HUES48 (cell line): ENCODE measurements around the gene GPR39.
"Not testable (repeated sequence)": the region's sequence is repeated elsewhere in the genome, so short reads cannot be mapped to it uniquely, and the experiment has no call there.

Experiments
- H3K27ac ChIP-seq: one replicate; pipeline ENCODE4 v1.7.0; 2013; ENCODE audit warnings: low read depth, low read length, inconsistent platforms
- H3K27me3 ChIP-seq: 2 replicates; pipeline ENCODE4 v1.6.1; 2013; ENCODE audit warnings: mild to moderate bottlenecking, low read length; ENCODE audit not compliant: control insufficient read depth, insufficient read depth
- H3K36me3 ChIP-seq: 2 replicates; pipeline ENCODE4 v1.6.1; 2013; ENCODE audit warnings: low read length; ENCODE audit not compliant: control insufficient read depth, insufficient read depth
- H3K4me1 ChIP-seq: 2 replicates; pipeline ENCODE4 v1.6.1; 2013; ENCODE audit warnings: mild to moderate bottlenecking, low read length; ENCODE audit not compliant: control insufficient read depth, insufficient read depth
- H3K4me3 ChIP-seq: 2 replicates; pipeline ENCODE4 v1.5.1; 2013; ENCODE audit warnings: mild to moderate bottlenecking, low read depth, low read length
- H3K9ac ChIP-seq: 2 replicates; pipeline ENCODE4 v1.6.1; 2013; ENCODE audit warnings: mild to moderate bottlenecking, low read depth, low read length, moderate library complexity
- H3K9me3 ChIP-seq: 2 replicates; pipeline ENCODE4 v1.6.1; 2013; ENCODE audit warnings: low read length; ENCODE audit not compliant: control insufficient read depth, insufficient read depth

The GPR39 gene

DNA sequence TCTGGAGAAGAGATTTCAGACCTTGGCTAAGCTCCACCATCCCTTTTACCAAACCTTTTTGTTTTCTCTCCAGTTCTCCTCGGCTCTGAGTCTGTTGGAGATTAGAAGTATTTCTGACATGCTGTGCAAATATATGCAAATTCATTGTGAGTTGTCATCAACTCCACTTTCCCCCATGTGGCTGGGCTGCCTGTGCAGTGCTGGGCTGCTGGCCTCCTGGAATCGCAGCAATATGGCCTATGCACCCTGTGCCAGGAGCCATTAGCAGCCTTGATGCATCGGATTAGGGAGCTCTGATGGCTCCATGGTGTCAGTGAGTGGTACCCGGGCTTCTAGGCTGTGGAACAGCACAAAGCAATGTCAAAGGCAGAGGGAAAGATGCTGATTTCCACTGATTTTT is 80.0 kb downstream of the GPR39 start:
- no peaks in the 10 kb centered on the region for H3K9me3 ChIP-seq
- no peak overlapping the region for H3K9ac ChIP-seq
- H3K36me3 ChIP-seq, result no peaks in the 10 kb centered on the region
- H3K4me3 ChIP-seq, result no peak overlapping the region
- peaks cover 4% of the 10 kb centered on the region; the same call in 1 of the 2 replicates for H3K4me1 ChIP-seq
- no peak overlapping the region for H3K27ac ChIP-seq
- H3K27me3 ChIP-seq, result no peaks in the 10 kb centered on the region

DNA sequence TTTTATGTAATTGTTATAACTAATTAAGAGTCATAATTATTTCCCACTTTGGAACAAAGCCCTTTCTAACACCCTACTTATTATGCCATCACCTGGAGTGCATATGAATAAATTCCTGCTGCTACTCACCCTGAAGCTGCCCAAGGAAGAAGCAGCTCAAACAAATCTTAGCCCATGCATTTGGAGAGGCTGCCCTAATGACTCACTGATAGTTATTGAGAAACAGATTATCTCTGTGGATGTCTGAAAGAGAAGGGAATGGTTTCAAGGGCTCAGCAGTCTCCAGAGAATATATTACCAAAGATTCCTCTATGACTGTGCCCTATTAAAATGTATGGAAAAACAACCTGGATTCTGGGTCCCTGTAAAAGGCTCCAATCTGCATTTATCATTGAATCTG is 81.0 kb downstream of the GPR39 start:
- Histone ChIP-seq H3K4me1 (peaks cover 4% of the 10 kb centered on the region; the same call in 1 of the 2 replicates), H3K4me3 (no peak overlapping the region), H3K27me3 (no peaks in the 10 kb centered on the region), H3K27ac (peak overlapping the region; percentile 28), H3K9ac (no peak overlapping the region), H3K9me3 (no peaks in the 10 kb centered on the region; the same call in 1 of the 2 replicates), H3K36me3 (no peaks in the 10 kb centered on the region)

DNA sequence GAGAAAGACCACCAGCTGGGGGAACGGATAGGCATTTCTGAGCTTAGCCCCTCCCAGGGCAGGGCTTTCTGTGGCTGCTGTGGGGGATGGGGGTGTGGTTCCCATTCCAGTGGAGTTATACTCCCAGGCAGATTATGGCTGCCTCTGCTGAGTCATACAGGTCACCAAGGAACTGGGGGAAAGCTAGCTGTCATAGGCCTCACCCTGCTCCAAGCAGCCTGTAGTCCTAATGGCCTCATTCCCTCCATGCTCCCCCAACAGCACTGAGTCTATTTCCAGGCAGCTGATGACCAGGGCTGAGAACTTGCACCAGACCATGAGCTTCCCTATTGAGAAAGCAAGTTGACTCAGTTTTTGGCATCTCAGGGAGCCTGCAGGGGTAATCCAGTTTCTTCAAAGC is 87.1 kb downstream of the GPR39 start:
- Histone ChIP-seq H3K27ac (no peak overlapping the region), H3K9me3 (peaks cover 13% of the 10 kb centered on the region), H3K4me1 (no peaks in the 10 kb centered on the region)

DNA sequence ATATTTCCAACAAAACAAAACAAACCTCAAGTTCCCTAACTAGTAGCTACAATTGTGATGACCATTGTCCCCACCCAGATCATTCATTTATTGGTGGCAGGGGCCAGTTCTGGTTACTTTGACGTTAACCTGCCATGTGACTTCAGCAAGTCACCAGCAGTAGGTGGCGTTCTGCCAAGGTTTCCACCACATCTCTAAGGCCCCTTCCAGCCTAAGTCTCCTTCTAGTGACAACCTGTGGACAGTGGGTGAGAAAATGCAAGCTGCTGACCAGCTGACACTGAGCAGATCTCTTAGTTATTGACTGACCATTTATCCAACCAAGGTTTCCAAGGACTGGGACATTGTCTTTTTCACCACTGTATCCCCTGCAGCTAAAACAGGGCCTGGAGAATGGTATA is 98.4 kb downstream of the GPR39 start:
- H3K36me3 ChIP-seq, result no peaks in the 10 kb centered on the region
- no peak overlapping the region for H3K27ac ChIP-seq
- H3K9me3 ChIP-seq, result no peaks in the 10 kb centered on the region
- no peaks in the 10 kb centered on the region; the same call in 1 of the 2 replicates for H3K4me1 ChIP-seq
- H3K4me3 ChIP-seq, result no peak overlapping the region
- no peak overlapping the region for H3K9ac ChIP-seq
- H3K27me3 ChIP-seq, result no peaks in the 10 kb centered on the region

More for the DNA sequence above, 87.1 kb downstream of the GPR39 start:
- Histone ChIP-seq H3K36me3 (no peaks in the 10 kb centered on the region), H3K9ac (no peak overlapping the region), H3K4me3 (no peak overlapping the region), H3K27me3 (no peaks in the 10 kb centered on the region)

DNA sequence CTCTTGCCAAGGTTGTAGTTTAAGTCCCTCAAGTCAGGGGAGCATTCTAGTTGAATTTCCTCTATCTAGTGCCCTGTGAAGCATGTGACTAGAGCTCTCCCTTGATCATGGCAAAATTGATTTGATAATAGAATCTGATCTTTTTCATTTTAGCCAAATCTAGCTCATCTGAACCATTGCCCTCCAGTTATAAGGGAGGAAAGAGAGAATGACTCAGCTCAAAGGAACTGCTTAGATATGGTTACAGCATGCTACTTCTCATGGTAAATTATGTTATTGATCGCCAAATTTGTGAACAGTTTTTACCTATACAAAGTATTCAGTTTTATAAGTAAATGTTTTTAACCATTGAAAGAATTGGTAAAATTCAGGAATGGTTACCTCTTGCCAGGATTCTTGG is 100.8 kb downstream of the GPR39 start:
- Histone ChIP-seq H3K4me3 (no peak overlapping the region), H3K27me3 (no peaks in the 10 kb centered on the region), H3K9ac (no peak overlapping the region), H3K9me3 (no peaks in the 10 kb centered on the region), H3K27ac (no peak overlapping the region), H3K4me1 (no peaks in the 10 kb centered on the region; the same call in 1 of the 2 replicates), H3K36me3 (no peaks in the 10 kb centered on the region)

DNA sequence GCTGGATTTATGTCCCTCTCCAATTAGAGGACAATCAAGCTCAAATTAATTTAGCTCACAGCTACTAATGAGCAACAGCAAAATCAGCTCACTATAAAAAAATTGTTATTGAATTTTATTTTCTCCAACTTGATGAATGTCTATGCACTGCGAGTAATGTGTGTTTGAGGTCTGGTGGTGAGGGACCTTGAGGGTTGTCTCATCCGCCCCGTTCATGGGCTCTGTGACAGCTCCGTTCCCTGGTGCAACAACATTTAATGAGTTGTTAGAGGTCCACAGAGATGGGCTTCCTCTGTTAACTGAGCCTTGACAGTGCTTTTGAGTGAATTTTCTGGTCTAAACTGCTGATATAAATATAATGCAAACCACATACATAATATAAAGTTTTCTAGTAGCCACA is 101.7 kb downstream of the GPR39 start:
- H3K4me3 ChIP-seq, result no peak overlapping the region
- H3K36me3 ChIP-seq, result no peaks in the 10 kb centered on the region
- H3K4me1 ChIP-seq, result peaks cover 9% of the 10 kb centered on the region
- H3K9me3 ChIP-seq, result no peaks in the 10 kb centered on the region
- H3K27ac ChIP-seq, result no peak overlapping the region
- H3K27me3 ChIP-seq, result no peaks in the 10 kb centered on the region
- no peak overlapping the region for H3K9ac ChIP-seq

DNA sequence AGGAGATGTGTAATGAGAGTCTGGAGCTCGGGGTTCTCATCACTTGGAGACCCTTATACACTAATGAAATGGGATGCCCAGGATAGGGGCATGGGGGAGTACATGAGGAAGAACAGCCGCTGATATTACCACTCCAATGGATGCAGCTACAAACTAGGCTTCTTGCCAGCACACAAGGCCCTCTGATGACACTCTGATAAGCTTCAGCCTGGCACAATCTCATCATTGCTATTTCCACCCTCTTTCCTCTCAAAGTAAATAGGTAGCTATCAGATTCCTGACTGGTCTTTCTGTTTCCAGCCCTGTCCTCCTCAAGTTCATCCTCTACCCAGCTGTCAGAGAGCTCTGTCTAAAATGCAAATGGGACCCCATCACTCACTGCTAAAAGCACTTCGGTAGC is 103.0 kb downstream of the GPR39 start:
- Histone ChIP-seq H3K9me3 (no peaks in the 10 kb centered on the region), H3K27ac (no peak overlapping the region), H3K9ac (no peak overlapping the region), H3K4me3 (no peak overlapping the region), H3K27me3 (no peaks in the 10 kb centered on the region), H3K36me3 (no peaks in the 10 kb centered on the region), H3K4me1 (peaks cover 9% of the 10 kb centered on the region)

DNA sequence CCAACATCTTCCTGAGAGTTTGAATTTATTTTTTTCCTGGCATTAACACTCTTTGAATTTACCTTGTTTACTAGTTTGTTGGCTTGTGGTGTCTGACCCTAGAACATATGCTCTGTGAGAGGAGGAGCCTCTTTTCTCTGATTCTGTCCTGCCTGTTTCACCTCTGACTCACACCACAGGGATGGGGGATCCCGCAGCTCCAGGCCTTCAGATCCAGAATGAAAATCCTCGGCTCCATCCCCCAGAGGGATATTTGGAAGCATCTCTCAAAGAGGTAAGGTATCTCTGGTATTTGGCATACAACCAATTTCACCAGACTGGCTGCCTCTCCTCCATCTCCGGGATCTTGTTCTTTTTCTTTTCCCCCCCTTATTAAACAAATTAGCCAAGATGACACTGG is 104.7 kb downstream of the GPR39 start:
- Histone ChIP-seq H3K4me3 (no peak overlapping the region), H3K9me3 (no peaks in the 10 kb centered on the region)

DNA sequence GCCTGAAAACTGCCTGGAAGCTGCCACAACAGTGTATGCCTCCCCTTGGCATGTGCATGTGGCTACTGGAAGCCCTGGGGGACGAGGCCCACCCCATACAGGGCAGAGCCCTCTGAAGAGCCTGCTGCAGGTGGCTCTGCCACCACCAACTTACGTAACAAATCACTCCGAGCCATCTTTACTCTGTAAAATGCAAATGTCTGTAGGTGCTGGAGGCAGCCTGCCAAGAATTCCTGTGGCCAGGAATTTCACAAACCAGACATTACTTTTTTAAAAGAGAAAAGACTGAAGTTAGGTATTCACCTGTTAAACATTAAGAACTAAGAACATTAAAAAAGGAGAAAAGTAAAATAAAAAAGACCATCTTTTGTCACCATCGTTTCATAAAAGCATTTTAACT is 106.3 kb downstream of the GPR39 start:
- H3K9me3 ChIP-seq, result no peaks in the 10 kb centered on the region
- H3K9ac ChIP-seq, result no peak overlapping the region
- H3K4me3 ChIP-seq, result no peak overlapping the region
- H3K27ac ChIP-seq, result no peak overlapping the region
- no peaks in the 10 kb centered on the region for H3K27me3 ChIP-seq
- H3K4me1 ChIP-seq, result peaks cover 9% of the 10 kb centered on the region; the same call in 1 of the 2 replicates
- H3K36me3 ChIP-seq, result no peaks in the 10 kb centered on the region

More for the DNA sequence above, 104.7 kb downstream of the GPR39 start:
- Histone ChIP-seq H3K36me3 (no peaks in the 10 kb centered on the region), H3K4me1 (peaks cover 9% of the 10 kb centered on the region), H3K9ac (no peak overlapping the region), H3K27me3 (no peaks in the 10 kb centered on the region), H3K27ac (no peak overlapping the region)

DNA sequence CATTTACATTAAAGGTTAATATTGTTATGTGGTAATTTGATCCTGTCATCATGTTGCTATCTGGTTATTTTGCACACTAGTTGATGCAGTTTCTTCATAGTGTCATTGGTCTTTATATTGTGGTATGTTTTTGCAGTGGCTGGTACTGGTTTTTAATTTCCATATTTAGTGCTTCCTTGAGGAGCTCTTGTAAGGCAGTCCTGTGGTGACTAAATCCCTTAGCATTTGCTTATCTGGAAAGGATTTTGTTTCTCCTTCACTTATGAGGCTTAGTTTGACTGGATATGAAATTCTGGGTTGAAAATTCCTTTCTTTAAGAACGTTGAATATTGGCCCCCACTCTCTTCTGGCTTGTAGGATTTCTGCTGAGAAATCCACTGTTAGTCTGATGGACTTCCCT is 120.5 kb downstream of the GPR39 start:
- H3K27me3 ChIP-seq, H3K4me3 ChIP-seq, H3K9me3 ChIP-seq, H3K4me1 ChIP-seq, H3K36me3 ChIP-seq, H3K9ac ChIP-seq, H3K27ac ChIP-seq: not testable (repeated sequence)

DNA sequence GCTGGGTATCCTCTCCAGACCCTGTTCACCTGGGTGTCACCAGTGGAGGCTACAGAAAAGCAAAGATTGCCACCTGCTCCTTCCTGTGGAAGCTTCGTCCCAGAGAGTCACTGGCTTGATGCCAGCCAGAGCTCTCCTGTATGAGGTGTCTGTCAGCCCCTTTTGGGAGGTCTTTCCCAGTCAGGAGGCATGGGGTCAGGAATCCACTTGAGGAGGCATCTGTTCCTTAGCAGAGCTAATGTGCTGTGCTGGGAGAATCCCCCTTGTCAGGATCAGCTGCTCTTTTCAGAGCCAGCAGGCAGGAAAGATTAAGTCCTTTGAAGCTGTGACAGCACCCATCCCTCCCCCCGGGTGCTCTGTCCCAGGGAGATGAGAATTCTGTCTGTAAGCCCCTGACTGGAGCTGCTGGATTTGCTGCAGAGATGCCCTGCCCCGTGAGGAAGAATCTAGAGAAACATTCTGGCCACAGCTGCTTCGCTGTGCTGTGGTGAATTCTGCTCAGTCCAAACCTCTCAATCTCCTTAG is 121.8 kb downstream of the GPR39 start:
- Histone ChIP-seq H3K27ac (no peak overlapping the region), H3K4me1 (no peaks in the 10 kb centered on the region), H3K9ac (no peak overlapping the region), H3K36me3 (no peaks in the 10 kb centered on the region), H3K4me3 (no peak overlapping the region), H3K9me3 (peaks cover 13% of the 10 kb centered on the region), H3K27me3 (no peaks in the 10 kb centered on the region)

DNA sequence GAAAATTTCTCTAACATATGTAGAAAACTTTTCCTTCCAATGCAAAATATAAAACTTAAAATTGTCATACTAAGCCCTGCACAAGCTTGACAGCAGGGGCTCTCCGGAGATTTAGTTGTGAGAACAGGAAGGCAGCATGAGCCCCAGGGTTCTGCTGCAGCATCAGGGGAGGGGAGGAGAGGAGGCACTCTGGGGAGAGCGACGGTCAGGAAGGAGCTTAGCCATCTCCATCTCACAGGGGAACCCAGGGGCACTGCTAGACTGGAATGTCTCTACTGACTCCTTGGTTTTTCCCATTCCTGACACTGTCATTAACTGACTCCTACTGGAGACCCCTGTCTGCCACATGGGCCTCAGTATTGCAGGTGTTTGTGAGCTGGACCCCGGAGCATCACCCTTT is 123.6 kb downstream of the GPR39 start:
- H3K9me3 ChIP-seq, result peaks cover 29% of the 10 kb centered on the region
- H3K4me3 ChIP-seq, result no peak overlapping the region
- no peak overlapping the region for H3K27ac ChIP-seq
- H3K36me3 ChIP-seq, result no peaks in the 10 kb centered on the region
- no peak overlapping the region for H3K9ac ChIP-seq
- H3K4me1 ChIP-seq, result no peaks in the 10 kb centered on the region
- H3K27me3 ChIP-seq, result no peaks in the 10 kb centered on the region
